H1 (cell line): ENCODE results near the gene FSCN2.

Experiments
- CHD2 ChIP-seq: IDR thresholded peaks from 2 replicates; pipeline ENCODE4 v1.6.1; 2012; ENCODE audit warnings: low read length, improper control_type of control experiment
- CREB1 ChIP-seq: IDR thresholded peaks from 2 replicates; pipeline ENCODE4 v1.6.1; 2012; ENCODE audit warnings: inconsistent platforms
- EGR1 ChIP-seq: IDR thresholded peaks from 2 replicates; pipeline ENCODE4 v1.6.1; 2011; ENCODE audit warnings: low read depth, low read length, borderline replicate concordance
- EP300 ChIP-seq, 2 experiments: IDR thresholded peaks; 1 replicate in 1 of 2; 2 replicates in 1 of 2; pipeline ENCODE4 v1.6.1; 2011 to 2012; ENCODE audit warnings: low read depth in 2 of 2, low read length in 2 of 2, mild to moderate bottlenecking in 2 of 2, borderline replicate concordance in 1 of 2, inconsistent platforms in 1 of 2, moderate library complexity in 1 of 2
- EZH2 ChIP-seq: fragments of 200-600 bp; sonication (generic); IDR thresholded peaks from 2 replicates; pipeline ENCODE4 v1.7.1; 2012; ENCODE audit warnings: low read depth, mild to moderate bottlenecking, moderate library complexity, low read length, inconsistent platforms; ENCODE audit not compliant: severe bottlenecking
- FOSL1 ChIP-seq: IDR thresholded peaks from 2 replicates; pipeline ENCODE4 v1.6.1; 2011; ENCODE audit warnings: mild to moderate bottlenecking, low read depth, low read length, moderate library complexity; ENCODE audit not compliant: insufficient read depth
- POLR2A ChIP-seq, 2 experiments: IDR thresholded peaks; 1 replicate in 1 of 2; 2 replicates in 1 of 2; pipeline ENCODE4 v1.6.1; 2011; ENCODE audit warnings: low read depth in 2 of 2, low read length in 2 of 2, mild to moderate bottlenecking in 2 of 2; ENCODE audit errors: control extremely low read depth in 1 of 2
- SIX5 ChIP-seq: IDR thresholded peaks from 2 replicates; pipeline ENCODE4 v1.6.1; 2011; ENCODE audit warnings: mild to moderate bottlenecking, low read depth, low read length
- SP1 ChIP-seq: IDR thresholded peaks from 2 replicates; pipeline ENCODE4 v1.6.1; 2011; ENCODE audit warnings: low read depth, low read length
- TAF1 ChIP-seq: IDR thresholded peaks from 2 replicates; pipeline ENCODE4 v1.6.1; 2011; ENCODE audit warnings: mild to moderate bottlenecking, low read depth, low read length
- TF ChIP-seq, protein P1 (sequence below): IDR thresholded peaks from 2 replicates; pipeline ENCODE4 v1.6.1; 2011; ENCODE audit warnings: low read depth, mild to moderate bottlenecking, low read length; ENCODE audit not compliant: insufficient read depth
- TF ChIP-seq, protein P2 (sequence below), 3 experiments: IDR thresholded peaks; 1 replicate in 2 of 3; 2 replicates in 1 of 3; pipeline versions ENCODE4 v1.5.1 to v1.6.1; 2011; ENCODE audit warnings: low read length in 3 of 3, mild to moderate bottlenecking in 3 of 3, inconsistent platforms in 2 of 3, low read depth in 1 of 3, moderate library complexity in 1 of 3; ENCODE audit not compliant: insufficient read depth in 1 of 3; ENCODE audit errors: control extremely low read depth in 1 of 3
- TF ChIP-seq, protein P3 (sequence below): IDR thresholded peaks from 2 replicates; pipeline ENCODE4 v1.6.1; 2011; ENCODE audit warnings: low read length, improper control_type of control experiment

DNA sequence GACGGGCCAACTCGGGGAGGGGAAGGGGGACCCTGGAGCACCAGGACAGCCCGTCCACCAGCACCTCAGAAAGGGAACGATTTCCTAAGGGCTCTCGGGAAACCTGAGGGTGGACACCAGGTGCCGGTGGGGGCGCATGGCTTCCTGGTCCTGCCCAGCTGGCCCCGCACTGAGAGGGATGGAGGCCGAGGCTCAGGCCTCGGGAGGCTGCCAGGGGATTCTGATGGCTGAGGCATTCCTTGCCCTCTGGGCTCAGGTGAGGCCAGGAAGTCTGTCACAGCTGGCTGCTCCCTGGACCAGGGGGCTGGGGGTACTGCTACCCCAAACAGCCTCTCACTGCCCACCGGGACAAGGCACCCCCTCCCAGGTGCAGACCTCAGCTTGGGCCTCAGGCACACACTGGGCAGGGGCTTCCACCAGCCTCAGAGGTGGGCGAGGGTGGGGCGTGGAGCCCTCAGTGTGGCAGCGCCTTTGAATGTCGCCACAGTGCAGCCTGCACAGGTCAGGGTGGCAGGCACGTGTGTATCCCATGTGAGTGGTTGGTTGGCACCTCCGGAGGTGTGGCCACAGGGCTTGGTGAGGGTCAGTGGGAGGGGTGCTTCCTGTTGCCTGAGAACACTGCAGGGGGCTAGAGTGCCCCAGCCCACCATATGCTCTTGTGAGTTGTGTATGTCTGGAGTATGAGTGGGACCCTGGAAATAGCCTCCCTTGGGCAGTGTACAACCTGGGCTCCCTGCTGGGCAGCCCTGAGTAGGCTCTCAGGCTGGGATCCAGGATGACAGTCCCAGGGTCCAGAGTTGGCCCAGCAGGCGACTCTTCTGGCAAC lies 3.9 kb upstream of the FSCN2 start:
- no peak for TF ChIP-seq TAF1
- TF ChIP-seq, protein P1, sequence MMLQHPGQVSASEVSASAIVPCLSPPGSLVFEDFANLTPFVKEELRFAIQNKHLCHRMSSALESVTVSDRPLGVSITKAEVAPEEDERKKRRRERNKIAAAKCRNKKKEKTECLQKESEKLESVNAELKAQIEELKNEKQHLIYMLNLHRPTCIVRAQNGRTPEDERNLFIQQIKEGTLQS: no peak
- no peak for TF ChIP-seq EP300 (IDR thresholded peaks at IDR 0.05; ENCODE audit: borderline replicate concordance in 1 of 2, low read depth in 2 of 2, low read length in 2 of 2)
- TF ChIP-seq, protein P2, sequence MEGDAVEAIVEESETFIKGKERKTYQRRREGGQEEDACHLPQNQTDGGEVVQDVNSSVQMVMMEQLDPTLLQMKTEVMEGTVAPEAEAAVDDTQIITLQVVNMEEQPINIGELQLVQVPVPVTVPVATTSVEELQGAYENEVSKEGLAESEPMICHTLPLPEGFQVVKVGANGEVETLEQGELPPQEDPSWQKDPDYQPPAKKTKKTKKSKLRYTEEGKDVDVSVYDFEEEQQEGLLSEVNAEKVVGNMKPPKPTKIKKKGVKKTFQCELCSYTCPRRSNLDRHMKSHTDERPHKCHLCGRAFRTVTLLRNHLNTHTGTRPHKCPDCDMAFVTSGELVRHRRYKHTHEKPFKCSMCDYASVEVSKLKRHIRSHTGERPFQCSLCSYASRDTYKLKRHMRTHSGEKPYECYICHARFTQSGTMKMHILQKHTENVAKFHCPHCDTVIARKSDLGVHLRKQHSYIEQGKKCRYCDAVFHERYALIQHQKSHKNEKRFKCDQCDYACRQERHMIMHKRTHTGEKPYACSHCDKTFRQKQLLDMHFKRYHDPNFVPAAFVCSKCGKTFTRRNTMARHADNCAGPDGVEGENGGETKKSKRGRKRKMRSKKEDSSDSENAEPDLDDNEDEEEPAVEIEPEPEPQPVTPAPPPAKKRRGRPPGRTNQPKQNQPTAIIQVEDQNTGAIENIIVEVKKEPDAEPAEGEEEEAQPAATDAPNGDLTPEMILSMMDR (IDR thresholded peaks at IDR 0.05; ENCODE audit: control extremely low read depth in 1 of 3, insufficient read depth in 1 of 3, low read depth in 1 of 3, low read length in 3 of 3): no peak
- no peak for TF ChIP-seq FOSL1
- no peak for TF ChIP-seq CREB1
- TF ChIP-seq, protein P3, sequence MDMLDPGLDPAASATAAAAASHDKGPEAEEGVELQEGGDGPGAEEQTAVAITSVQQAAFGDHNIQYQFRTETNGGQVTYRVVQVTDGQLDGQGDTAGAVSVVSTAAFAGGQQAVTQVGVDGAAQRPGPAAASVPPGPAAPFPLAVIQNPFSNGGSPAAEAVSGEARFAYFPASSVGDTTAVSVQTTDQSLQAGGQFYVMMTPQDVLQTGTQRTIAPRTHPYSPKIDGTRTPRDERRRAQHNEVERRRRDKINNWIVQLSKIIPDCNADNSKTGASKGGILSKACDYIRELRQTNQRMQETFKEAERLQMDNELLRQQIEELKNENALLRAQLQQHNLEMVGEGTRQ: no peak
- no peak for TF ChIP-seq SIX5
- TF ChIP-seq SP1: no peak
- no peak for TF ChIP-seq EGR1
- no peak for TF ChIP-seq EZH2
- TF ChIP-seq CHD2: no peak
- no peak for TF ChIP-seq POLR2A (IDR thresholded peaks at IDR 0.05; ENCODE audit: control extremely low read depth in 1 of 2, low read depth in 2 of 2, low read length in 2 of 2)
